Tibial nerve (tissue), 4 donors: ENCODE data around the gene KCNQ1. TPM values are rescaled to one million over a fixed set of nuclear protein-coding genes. Genes with fewer than 3 reads are reported as not detected.
A peak's percentile ranks its signal among the peaks of the same experiment; 100 is the strongest.

Experiments
- DNase-seq, 2 donors: peaks; one replicate each; pipeline ENCODE4 v3.0.0-alpha.2; 2019; ENCODE audit warnings: low spot score in 2 of 2
- H3K27ac ChIP-seq, 4 donors: fragments of 200-600 bp; sonication (generic) in 3 of 4; one replicate each; pipeline ENCODE4 v1.5.1; 2017 to 2019; ENCODE audit warnings: mild to moderate bottlenecking in 1 of 4
- H3K27me3 ChIP-seq, 2 donors: fragments of 200-600 bp; sonication (generic) in 1 of 2; one replicate each; pipeline versions ENCODE4 v1.5.1 to v1.6.0; 2017 to 2019
- H3K36me3 ChIP-seq, 3 donors: fragments of 200-600 bp; sonication (generic); one replicate each; pipeline ENCODE4 v1.5.1; 2018 to 2019
- H3K4me1 ChIP-seq, 4 donors: fragments of 200-600 bp; sonication (generic) in 3 of 4; one replicate each; pipeline ENCODE4 v1.5.1; 2017 to 2019
- H3K4me3 ChIP-seq, 4 donors: fragments of 200-600 bp; sonication (generic) in 3 of 4; one replicate each; pipeline ENCODE4 v1.5.1; 2017 to 2019; ENCODE audit warnings: mild to moderate bottlenecking in 1 of 4, moderate library complexity in 1 of 4
- H3K9me3 ChIP-seq, 4 donors: fragments of 200-600 bp; sonication (generic) in 3 of 4; one replicate each; pipeline ENCODE4 v1.5.1; 2017 to 2019
- EP300 ChIP-seq, 2 donors: sonication (generic); formaldehyde crosslinking; IDR thresholded peaks; one replicate each; pipeline ENCODE4 v1.6.1; 2017; ENCODE audit warnings: antibody characterized with exemption in 2 of 2, mild to moderate bottlenecking in 1 of 2
- POLR2A ChIP-seq, 2 donors: fragments of 450-650 bp; IDR thresholded peaks; one replicate each; pipeline ENCODE4 v1.6.1; 2017; ENCODE audit warnings: antibody characterized with exemption in 2 of 2, mild to moderate bottlenecking in 2 of 2, moderate library complexity in 2 of 2
- WGBS, 2 donors: methylation state at CpG; one replicate each; pipeline ENCODE4 v1.1.5; 2018; 5-methylcytosine and 5-hydroxymethylcytosine counted together
- total RNA-seq, 4 donors: library from RNA; depleted of rRNA; stranded (reverse); fragments of >200 nt; gene quantifications; one replicate each; pipeline ENCODE4 v1.1.0, GENCODE V29; 2016
- TF ChIP-seq, protein P1 (sequence below), 5 experiments: fragments of 200-600 bp in 3 of 5; fragments of 450-650 bp in 2 of 5; sonication (generic) in 3 of 5; IDR thresholded peaks; one replicate each; pipeline ENCODE4 v1.5.1; 2016 to 2019; ENCODE audit warnings: antibody characterized with exemption in 5 of 5, mild to moderate bottlenecking in 3 of 5, moderate library complexity in 2 of 5

KCNQ1 gene
- total RNA-seq, 4 donors from 2014 or later = 3.5 to 11.4 (median 7.5) TPM

DNA sequence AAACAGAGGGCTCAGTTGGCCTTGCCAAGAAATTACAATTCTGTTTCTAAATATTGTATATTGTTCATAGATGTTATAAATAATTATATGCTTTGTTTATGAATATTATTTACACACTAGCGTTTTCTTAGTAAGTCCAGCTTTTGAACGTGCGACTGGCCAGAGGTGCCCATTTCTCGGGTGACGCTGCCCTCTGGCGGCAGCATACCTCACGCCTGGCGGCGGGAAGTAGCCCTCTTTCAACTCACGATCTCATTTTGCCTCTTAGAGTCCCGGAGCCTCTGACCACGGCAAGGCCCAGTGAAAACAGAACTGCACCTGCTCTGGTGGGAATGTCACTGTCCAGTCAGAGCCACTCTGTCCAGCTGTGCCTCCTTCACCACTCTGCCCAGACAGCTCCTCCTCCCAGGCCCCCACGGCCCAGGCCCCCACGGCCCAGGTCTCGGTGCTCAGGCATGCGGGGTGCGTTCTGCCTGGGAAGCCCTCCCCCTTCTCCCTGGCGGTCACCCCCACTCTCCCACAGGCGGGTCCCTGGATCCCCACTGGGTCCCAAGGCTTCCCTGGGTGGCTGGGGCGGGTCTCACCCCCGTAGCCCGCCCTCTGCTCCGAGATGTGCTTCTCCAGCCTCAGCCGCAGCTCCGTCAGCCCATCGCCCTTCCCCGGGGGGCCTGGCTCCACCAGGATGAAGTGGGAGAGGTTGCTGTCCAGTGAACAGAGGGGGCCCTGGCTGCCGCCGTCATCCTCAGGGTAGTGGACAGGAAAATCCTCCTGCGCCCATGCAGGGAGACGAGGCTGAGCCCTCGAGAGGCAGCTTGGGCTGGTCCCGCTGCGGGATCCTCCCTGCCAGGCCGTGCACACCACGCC, 24.9 kb upstream of the KCNQ1 start:
- 45 to 52% methylated on average over 25 to 31 of the region's 36 CpGs for WGBS, 2 donors
- no peaks in the 10 kb centered on the region for H3K36me3 ChIP-seq
- no peak for TF ChIP-seq POLR2A (IDR thresholded peaks at IDR 0.05)
- TF ChIP-seq, protein P1, sequence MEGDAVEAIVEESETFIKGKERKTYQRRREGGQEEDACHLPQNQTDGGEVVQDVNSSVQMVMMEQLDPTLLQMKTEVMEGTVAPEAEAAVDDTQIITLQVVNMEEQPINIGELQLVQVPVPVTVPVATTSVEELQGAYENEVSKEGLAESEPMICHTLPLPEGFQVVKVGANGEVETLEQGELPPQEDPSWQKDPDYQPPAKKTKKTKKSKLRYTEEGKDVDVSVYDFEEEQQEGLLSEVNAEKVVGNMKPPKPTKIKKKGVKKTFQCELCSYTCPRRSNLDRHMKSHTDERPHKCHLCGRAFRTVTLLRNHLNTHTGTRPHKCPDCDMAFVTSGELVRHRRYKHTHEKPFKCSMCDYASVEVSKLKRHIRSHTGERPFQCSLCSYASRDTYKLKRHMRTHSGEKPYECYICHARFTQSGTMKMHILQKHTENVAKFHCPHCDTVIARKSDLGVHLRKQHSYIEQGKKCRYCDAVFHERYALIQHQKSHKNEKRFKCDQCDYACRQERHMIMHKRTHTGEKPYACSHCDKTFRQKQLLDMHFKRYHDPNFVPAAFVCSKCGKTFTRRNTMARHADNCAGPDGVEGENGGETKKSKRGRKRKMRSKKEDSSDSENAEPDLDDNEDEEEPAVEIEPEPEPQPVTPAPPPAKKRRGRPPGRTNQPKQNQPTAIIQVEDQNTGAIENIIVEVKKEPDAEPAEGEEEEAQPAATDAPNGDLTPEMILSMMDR (IDR thresholded peaks at IDR 0.05) = peak; percentile 75 to 91 (median 83)
- peak in 1 of 2 donors; percentile 29 for TF ChIP-seq EP300 (IDR thresholded peaks at IDR 0.05)
- H3K9me3 ChIP-seq = no peaks in the 10 kb centered on the region
- peak overlapping the region in 1 of 4 donors; percentile 35 for H3K27ac ChIP-seq
- peak; percentile 76 to 78 for DNase-seq
- no peak overlapping the region for H3K4me3 ChIP-seq
- H3K4me1 ChIP-seq = peaks cover 0 to 15% (median 4%) of the 10 kb centered on the region in 4 donors
- peaks cover 0 to 4% of the 10 kb centered on the region in 2 donors for H3K27me3 ChIP-seq

DNA sequence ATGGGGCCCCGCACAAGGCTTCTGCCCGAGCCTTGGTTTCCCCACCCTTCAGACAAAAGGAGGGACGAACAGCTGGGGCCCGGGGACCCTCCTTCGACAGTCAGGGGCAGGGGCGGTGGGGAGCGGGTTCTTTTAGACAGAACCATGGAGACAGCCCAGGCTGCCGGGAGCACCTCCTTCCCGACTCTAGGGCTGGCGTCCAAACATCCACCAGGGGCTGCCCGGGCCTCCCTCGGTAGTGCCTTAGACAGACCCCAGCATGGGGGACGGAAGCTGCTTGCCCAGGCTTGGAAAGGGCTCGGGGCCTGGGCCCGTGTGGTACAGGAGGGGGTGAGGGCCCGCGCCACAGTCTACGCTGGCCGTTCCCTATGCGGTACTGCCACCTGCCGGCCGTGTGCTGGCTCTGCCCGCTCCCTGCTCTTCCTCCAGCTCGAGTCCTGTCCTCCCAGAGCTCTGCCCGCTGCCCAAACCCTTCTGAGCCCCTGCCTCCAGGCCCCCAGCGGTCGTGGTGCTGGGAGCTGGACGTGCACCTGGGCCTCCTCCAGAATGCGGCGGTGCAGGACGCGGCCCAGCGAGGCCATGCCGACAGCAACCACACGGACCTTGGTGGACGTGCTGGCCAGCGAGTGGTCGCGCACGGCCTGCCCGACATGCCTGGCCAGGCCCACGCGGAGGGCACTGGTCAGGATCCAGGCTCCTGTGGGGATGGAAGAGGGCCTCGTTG, 24.1 kb upstream of the KCNQ1 start:
- WGBS, 2 donors = 19 to 37% methylated on average over 19 to 37 of the region's 44 CpGs

DNA sequence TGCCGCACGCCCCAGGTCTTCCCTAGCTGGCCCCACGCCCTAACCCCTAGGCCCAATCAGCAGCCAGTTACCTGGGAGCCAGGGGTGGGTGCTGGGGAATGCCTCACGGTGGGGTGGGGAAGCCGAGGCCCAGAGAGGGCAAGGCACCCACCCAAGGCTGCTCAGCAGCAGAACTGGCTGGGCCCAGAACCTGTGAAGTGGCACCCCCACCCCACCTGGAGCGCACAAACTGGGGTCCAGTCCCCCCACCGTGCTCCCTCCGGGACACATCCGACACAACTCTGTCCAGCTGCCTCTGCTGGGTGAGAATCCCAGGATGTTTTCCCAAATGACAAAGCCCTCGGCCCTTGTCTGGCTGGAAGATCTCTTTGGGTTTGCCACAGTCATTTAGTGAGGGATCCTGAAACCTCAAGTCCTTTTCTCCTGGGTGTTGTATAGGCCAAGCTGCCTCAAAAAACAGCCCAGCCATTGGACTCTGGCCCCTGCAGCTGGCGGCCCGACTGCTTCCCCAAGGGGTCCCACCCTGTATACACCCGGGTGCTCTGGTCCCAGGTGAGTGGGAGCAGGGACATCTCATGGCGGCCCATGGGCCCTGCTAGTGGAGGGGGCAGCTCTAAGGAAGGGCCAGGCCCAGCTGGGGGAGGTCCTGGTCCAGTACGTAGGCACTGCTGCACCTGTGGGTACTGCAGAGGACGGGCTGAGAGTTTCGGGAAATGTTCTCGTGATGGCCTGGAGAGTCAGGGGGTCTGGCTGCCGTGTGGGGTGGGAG, 23.4 kb upstream of the KCNQ1 start:
- DNase-seq = no peak
- no peak overlapping the region for H3K4me3 ChIP-seq
- H3K27me3 ChIP-seq = peaks cover 0 to 4% of the 10 kb centered on the region in 2 donors
- TF ChIP-seq, protein P1 (IDR thresholded peaks at IDR 0.05) = no peak
- no peak for TF ChIP-seq EP300 (IDR thresholded peaks at IDR 0.05)
- peaks cover 0 to 15% (median 4%) of the 10 kb centered on the region in 4 donors for H3K4me1 ChIP-seq
- 78 to 83% methylated on average over 14 to 18 of the region's 19 CpGs for WGBS, 2 donors
- no peaks in the 10 kb centered on the region for H3K9me3 ChIP-seq
- H3K36me3 ChIP-seq = no peaks in the 10 kb centered on the region
- no peak overlapping the region for H3K27ac ChIP-seq

More for the DNA sequence above, 24.1 kb upstream of the KCNQ1 start:
- H3K27me3 ChIP-seq = peaks cover 0 to 4% of the 10 kb centered on the region in 2 donors
- H3K4me1 ChIP-seq = peaks cover 0 to 15% (median 4%) of the 10 kb centered on the region in 4 donors
- no peak for TF ChIP-seq EP300 (IDR thresholded peaks at IDR 0.05)
- TF ChIP-seq, protein P1 (IDR thresholded peaks at IDR 0.05) = peak; percentile 91 to 98 (median 94)
- no peak for TF ChIP-seq POLR2A (IDR thresholded peaks at IDR 0.05)
- H3K9me3 ChIP-seq = no peaks in the 10 kb centered on the region
- peak overlapping the region in 1 of 4 donors; percentile 35 for H3K27ac ChIP-seq
- no peak overlapping the region for H3K4me3 ChIP-seq
- DNase-seq = peak; percentile 42 to 59
- H3K36me3 ChIP-seq = no peaks in the 10 kb centered on the region

DNA sequence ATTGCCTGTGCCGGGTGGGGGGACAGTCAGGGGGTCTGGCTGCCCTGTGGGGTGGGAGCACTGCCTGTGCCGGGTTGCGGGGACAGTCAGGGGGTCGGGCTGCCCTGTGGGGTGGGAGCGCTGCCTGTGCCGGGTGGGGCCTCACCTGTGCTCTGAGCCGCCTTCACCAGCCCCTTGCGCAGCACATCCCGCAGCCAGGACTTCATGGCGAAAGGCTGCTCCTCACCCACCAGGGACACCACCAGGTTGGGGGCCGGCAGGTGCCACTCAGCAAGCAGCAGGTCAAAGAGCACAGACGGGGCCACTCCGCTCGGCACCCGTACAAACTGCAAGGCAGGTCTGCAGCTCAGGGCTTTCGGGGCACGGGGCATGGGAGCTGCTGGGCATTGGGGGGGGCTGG, 22.8 kb upstream of the KCNQ1 start:
- Histone ChIP-seq H3K4me3 (no peak overlapping the region), H3K27me3 (peaks cover 0 to 4% of the 10 kb centered on the region in 2 donors), H3K36me3 (no peaks in the 10 kb centered on the region), H3K9me3 (no peaks in the 10 kb centered on the region), H3K27ac (no peak overlapping the region), H3K4me1 (peaks cover 0 to 15% (median 4%) of the 10 kb centered on the region in 4 donors)
- DNase-seq = no peak
- 85 to 93% methylated on average over 8 to 10 of the region's 17 CpGs for WGBS, 2 donors
- TF ChIP-seq, protein P1 (IDR thresholded peaks at IDR 0.05) = no peak
- TF ChIP-seq POLR2A (IDR thresholded peaks at IDR 0.05) = no peak
